CD4-positive, CD25-positive, alpha-beta regulatory T cell (primary cell): ENCODE measurements around the gene ANKRD1. TPM values are rescaled to one million over a fixed set of nuclear protein-coding genes. Genes with fewer than 3 reads are reported as not detected.
"Not testable (repeated sequence)": the region's sequence is repeated elsewhere in the genome, so short reads cannot be mapped to it uniquely, and the experiment has no call there.

Experiments used
- ATAC-seq, 2 donors: fragments of 150-1000 bp; cut with Tn5 transposase; one replicate each; pipeline ENCODE4 v1.10.0; 2021; ENCODE audit warnings: low read depth in 2 of 2, moderate number of reproducible peaks in 2 of 2, moderate library complexity in 1 of 2
- DNase-seq, 3 donors: peaks; one replicate each; pipeline versions ENCODE4 v3.0.0 to v3.0.0-alpha.2; 2012 to 2022; ENCODE audit warnings: mixed read lengths in 1 of 3
- H3K27ac ChIP-seq: one replicate; pipeline ENCODE4 v1.7.0; 2013; ENCODE audit warnings: mild to moderate bottlenecking, low read length; ENCODE audit not compliant: insufficient read depth, poor library complexity, severe bottlenecking
- H3K27me3 ChIP-seq: one replicate; pipeline ENCODE4 v1.7.0; 2013; ENCODE audit warnings: low read length; ENCODE audit not compliant: control insufficient read depth, insufficient read depth
- H3K36me3 ChIP-seq: one replicate; pipeline ENCODE4 v1.7.0; 2013; ENCODE audit warnings: mild to moderate bottlenecking, low read length, moderate library complexity; ENCODE audit not compliant: control insufficient read depth, insufficient read depth
- H3K4me1 ChIP-seq: 2 replicates; pipeline ENCODE4 v1.7.0; 2013; ENCODE audit warnings: mild to moderate bottlenecking, low read length; ENCODE audit not compliant: insufficient read depth, control insufficient read depth, poor library complexity, severe bottlenecking
- H3K4me3 ChIP-seq: one replicate; pipeline ENCODE4 v1.7.0; 2013; ENCODE audit warnings: low read depth, mild to moderate bottlenecking, low read length, moderate library complexity
- H3K9me3 ChIP-seq, 2 experiments: 1 replicate in 1 of 2; 2 replicates in 1 of 2; pipeline ENCODE4 v1.7.0; 2013; ENCODE audit warnings: low read length in 2 of 2, mild to moderate bottlenecking in 1 of 2, moderate library complexity in 1 of 2; ENCODE audit not compliant: control insufficient read depth in 2 of 2
- H3K27ac Mint-ChIP-seq, 3 donors: one replicate each; pipeline ENCODE4 v1.8.0; 2020 to 2022; ENCODE audit warnings: mild to moderate bottlenecking in 3 of 3, mixed read lengths in 3 of 3, moderate library complexity in 2 of 3
- H3K27me3 Mint-ChIP-seq: one replicate; pipeline ENCODE4 v1.8.0; 2022; ENCODE audit warnings: mild to moderate bottlenecking, mixed read lengths
- H3K36me3 Mint-ChIP-seq: one replicate; pipeline ENCODE4 v1.8.0; 2020; ENCODE audit warnings: mixed read lengths
- H3K4me1 Mint-ChIP-seq, 4 donors: one replicate each; pipeline ENCODE4 v1.8.0; 2020 to 2022; ENCODE audit warnings: mixed read lengths in 4 of 4, mild to moderate bottlenecking in 1 of 4
- H3K4me3 Mint-ChIP-seq, 4 donors: one replicate each; pipeline ENCODE4 v1.8.0; 2020 to 2022; ENCODE audit warnings: mild to moderate bottlenecking in 4 of 4, mixed read lengths in 4 of 4, moderate library complexity in 3 of 4
- H3K9me3 Mint-ChIP-seq, 7 donors: one replicate each; pipeline ENCODE4 v1.8.0; 2020 to 2022; ENCODE audit warnings: mixed read lengths in 7 of 7, mild to moderate bottlenecking in 3 of 7, moderate library complexity in 2 of 7
- polyA plus RNA-seq, 4 donors: library from polyadenylated mRNA; unstranded; fragments of 300-500 nt; fragmentation: Illumina TruSeq; gene quantifications; one replicate each; pipeline ENCODE4 v1.2.3, GENCODE V29; 2021
- total RNA-seq: library from RNA; stranded (reverse); gene quantifications from one replicate; pipeline ENCODE4 v1.2.3, GENCODE V29; 2022

Gene ANKRD1
- total and polyA plus RNA-seq, 5 donors from 2014 or later: not detected

DNA sequence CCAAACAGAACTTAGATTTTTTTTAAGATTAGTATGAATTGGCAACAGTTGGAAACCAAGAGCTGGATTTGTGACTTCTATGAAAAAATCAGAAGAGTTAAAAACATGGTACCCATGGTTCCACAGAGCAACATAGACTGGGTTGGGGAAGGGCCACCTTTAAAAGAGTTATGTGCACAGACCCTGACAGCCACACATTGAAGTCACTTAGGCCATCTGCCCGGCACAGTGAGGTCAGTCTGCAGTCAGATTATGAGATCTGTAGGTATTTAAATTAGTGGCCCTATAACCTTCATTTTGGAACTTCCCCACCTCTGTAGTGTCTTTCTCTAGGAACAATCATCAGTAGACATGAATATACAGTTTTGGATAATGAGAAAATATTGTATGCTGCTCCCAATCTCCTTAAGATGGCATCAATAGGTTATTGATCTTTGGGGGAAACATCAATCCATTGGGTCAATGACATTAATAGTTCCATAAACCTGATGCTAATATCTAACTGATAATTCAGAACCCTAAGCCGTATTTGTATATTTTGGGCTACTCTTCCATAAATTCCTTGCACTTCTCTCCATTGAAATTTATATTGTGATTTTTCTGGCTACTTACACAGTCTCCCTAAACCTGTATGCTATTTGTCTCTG lies 7.0 kb downstream of the ANKRD1 start:
- H3K4me3 ChIP-seq: no peak overlapping the region
- H3K27me3 Mint-ChIP-seq: peaks cover 17% of the 10 kb centered on the region
- no peaks in the 10 kb centered on the region for H3K27me3 ChIP-seq
- DNase-seq (no peak), ATAC-seq (no peak)
- H3K4me1 ChIP-seq: no peaks in the 10 kb centered on the region
- no peaks in the 10 kb centered on the region for H3K36me3 ChIP-seq
- no peak overlapping the region for H3K27ac ChIP-seq
- H3K4me3 Mint-ChIP-seq: no peak overlapping the region
- peaks cover 0 to 5% (median 0%) of the 10 kb centered on the region in 7 donors for H3K9me3 Mint-ChIP-seq
- H3K27ac Mint-ChIP-seq: no peak overlapping the region
- H3K4me1 Mint-ChIP-seq: peaks cover 0 to 6% (median 1%) of the 10 kb centered on the region in 4 donors
- H3K36me3 Mint-ChIP-seq: no peaks in the 10 kb centered on the region
- no peaks in the 10 kb centered on the region for H3K9me3 ChIP-seq

DNA sequence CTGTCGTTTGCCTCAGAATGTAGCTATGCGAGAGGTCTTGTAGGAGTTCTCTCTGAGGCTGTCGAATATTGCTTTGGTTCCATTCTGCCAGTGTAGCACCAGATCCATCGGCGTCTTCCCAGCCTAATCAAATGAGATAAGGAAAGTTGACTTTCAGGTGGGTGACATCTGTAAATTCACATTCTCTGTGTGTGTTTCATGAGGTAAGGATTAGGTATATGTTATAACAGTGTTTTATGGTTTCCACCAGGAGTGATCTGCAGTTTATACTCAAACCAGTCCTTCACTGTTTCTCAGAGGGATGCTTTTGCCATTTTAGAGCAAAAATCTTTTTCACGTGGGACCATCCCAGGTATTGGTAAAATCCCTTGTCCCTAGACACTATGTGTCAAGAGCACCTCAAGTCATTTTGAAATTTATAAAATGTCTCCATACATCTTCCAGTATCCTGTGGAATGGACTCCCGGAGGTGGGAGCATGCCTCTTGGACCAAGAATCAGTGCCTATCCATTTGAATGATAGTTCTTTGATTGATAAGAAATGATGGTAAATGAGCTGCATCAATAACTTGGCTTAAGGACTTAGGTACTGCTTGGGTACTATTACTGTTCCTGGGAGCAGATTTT lies 7.9 kb downstream of the ANKRD1 start:
- peaks cover 13% of the 10 kb centered on the region for H3K27me3 Mint-ChIP-seq
- no peak for DNase-seq
- Histone ChIP-seq H3K9me3 (no peaks in the 10 kb centered on the region), H3K4me3 (no peak overlapping the region), H3K4me1 (no peaks in the 10 kb centered on the region), H3K27ac (no peak overlapping the region), H3K36me3 (no peaks in the 10 kb centered on the region), H3K27me3 (no peaks in the 10 kb centered on the region)
- no peak overlapping the region for H3K4me3 Mint-ChIP-seq
- peaks cover 2% of the 10 kb centered on the region for H3K36me3 Mint-ChIP-seq
- H3K4me1 Mint-ChIP-seq: peaks cover 0 to 6% (median 1%) of the 10 kb centered on the region in 4 donors
- H3K9me3 Mint-ChIP-seq: peaks cover 0 to 5% (median 0%) of the 10 kb centered on the region in 7 donors
- no peak overlapping the region for H3K27ac Mint-ChIP-seq
- ATAC-seq: no peak

DNA sequence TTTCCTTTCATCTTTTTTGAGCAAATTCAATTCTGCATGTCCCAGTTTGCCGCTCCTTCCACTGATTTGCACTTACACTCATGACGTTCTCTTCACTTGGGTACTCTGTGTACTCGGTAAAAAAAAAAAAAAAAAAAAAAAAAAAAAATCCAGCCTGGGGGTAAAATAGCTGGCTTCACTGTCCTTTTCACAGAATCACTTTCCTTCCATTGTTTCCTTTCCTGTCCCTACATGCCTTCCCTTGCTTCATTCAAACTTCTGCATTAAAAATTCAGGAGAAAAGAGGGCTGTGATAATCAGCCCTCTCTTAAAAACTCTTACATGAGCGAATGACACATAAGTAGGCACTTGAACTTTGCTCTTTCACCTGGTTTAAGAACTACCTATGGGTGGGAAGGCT lies 8.7 kb downstream of the ANKRD1 start:
- DNase-seq: no peak
- H3K27me3 ChIP-seq: no peaks in the 10 kb centered on the region
- Mint-ChIP-seq H3K4me3 (no peak overlapping the region), H3K4me1 (peaks cover 0 to 6% (median 1%) of the 10 kb centered on the region in 4 donors), H3K27ac (no peak overlapping the region), H3K36me3 (peaks cover 10% of the 10 kb centered on the region), H3K27me3 (peaks cover 13% of the 10 kb centered on the region), H3K9me3 (peaks cover 0 to 5% (median 0%) of the 10 kb centered on the region in 7 donors)
- no peaks in the 10 kb centered on the region for H3K36me3 ChIP-seq
- no peaks in the 10 kb centered on the region for H3K4me1 ChIP-seq
- H3K27ac ChIP-seq: no peak overlapping the region
- H3K9me3 ChIP-seq: no peaks in the 10 kb centered on the region
- ATAC-seq: no peak
- H3K4me3 ChIP-seq: no peak overlapping the region

DNA sequence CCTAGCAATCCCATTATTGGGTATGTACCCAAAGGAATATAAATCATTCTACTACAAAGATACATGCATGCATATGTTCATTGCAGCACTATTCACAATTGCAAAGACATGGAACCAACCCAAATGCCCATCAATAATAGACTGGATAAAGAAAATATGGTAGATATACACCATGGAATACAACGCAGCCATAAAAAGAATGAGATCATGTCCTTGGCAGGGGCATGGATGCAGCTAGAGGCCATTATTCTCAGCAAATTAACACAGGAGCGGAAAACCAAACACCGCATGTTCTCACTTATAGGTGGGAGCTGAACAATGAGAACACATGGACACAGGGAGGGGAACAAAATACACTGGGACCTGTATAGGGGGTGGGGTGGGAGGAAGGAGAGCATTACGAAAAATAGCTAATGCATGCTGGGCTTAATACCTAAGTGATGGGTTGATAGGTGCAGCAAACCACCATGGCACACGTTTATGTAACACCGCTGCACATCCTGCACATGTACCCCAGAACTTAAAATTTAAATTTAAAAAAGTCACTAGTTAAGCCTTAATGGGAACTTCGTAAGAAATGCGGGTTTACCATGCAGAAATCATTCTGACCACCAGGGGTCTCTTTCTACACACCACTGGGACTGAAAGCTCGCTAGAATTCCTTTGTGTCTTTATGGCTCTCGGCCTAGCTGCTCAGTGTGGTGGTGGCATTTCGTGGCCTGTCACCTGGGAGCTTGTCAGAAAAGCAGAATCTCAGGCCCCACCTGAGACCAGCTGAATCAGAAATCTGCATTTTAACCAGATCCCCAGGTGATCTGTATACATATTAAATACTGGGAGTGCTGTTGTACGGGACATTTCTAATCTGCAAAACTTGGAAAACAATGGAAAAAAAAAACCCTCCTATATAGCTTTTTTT lies 9.5 kb downstream of the ANKRD1 start:
- no peak overlapping the region for H3K4me3 ChIP-seq
- peak; percentile 9 to 75 (median 49) for DNase-seq
- H3K4me3 Mint-ChIP-seq: no peak overlapping the region
- peak; percentile 66 to 76 for ATAC-seq
- no peaks in the 10 kb centered on the region for H3K9me3 ChIP-seq
- H3K4me1 Mint-ChIP-seq: peaks cover 0 to 6% (median 1%) of the 10 kb centered on the region in 4 donors
- H3K27ac ChIP-seq: no peak overlapping the region
- no peaks in the 10 kb centered on the region for H3K4me1 ChIP-seq
- peaks cover 18% of the 10 kb centered on the region for H3K36me3 Mint-ChIP-seq
- peaks cover 0 to 5% (median 0%) of the 10 kb centered on the region in 7 donors for H3K9me3 Mint-ChIP-seq
- H3K27me3 Mint-ChIP-seq: peaks cover 13% of the 10 kb centered on the region
- no peaks in the 10 kb centered on the region for H3K27me3 ChIP-seq
- no peak overlapping the region for H3K27ac Mint-ChIP-seq
- H3K36me3 ChIP-seq: no peaks in the 10 kb centered on the region

DNA sequence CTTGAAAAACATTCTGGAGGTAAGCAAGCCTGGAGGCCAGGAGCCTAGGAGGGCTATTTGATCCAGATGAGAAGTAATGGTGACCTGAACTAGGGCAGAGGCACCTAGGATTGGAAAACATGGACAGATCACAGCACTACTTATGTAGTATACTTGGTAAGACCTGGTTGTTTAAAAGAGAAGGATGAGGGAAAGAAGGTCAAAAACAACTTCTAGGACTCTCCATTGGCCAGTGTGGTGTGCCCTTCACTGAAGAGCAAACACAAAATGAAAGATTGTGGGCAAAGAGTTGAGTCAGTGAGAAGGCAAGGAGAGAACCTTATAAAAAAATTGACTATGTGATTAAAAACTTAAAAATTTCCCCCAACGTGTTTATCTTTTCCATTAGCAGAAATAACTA lies 14.3 kb downstream of the ANKRD1 start:
- H3K27ac Mint-ChIP-seq: no peak overlapping the region
- H3K4me3 Mint-ChIP-seq: no peak overlapping the region
- no peak overlapping the region for H3K27ac ChIP-seq
- H3K9me3 Mint-ChIP-seq: peaks cover 0 to 5% (median 0%) of the 10 kb centered on the region in 7 donors
- no peaks in the 10 kb centered on the region for H3K27me3 Mint-ChIP-seq
- ATAC-seq (no peak), DNase-seq (no peak)
- no peaks in the 10 kb centered on the region for H3K9me3 ChIP-seq
- peaks cover 7% of the 10 kb centered on the region for H3K36me3 ChIP-seq
- peaks cover 0 to under 1% (median 0%) of the 10 kb centered on the region in 4 donors for H3K4me1 Mint-ChIP-seq
- H3K36me3 Mint-ChIP-seq: peaks cover 40% of the 10 kb centered on the region
- H3K4me3 ChIP-seq: no peak overlapping the region
- H3K4me1 ChIP-seq: no peaks in the 10 kb centered on the region
- H3K27me3 ChIP-seq: no peaks in the 10 kb centered on the region

DNA sequence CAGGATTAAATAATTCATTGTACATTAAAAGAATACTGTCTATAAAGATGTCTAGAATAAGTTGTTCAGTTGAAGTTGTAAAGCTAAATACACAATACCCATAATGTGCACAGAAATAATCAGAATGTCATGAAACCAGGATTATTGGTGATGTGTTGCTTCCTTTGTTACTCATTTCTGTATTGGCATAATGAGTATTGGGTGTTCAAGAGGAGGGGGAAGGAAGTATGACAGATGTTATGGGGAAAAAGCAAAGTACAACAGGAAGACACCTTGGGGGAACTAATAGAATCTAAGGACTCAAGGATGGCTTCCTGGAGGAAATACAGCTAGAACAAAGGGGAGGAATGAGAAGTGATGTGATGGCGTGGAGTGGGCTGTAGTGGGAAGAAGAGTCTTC lies 15.0 kb downstream of the ANKRD1 start:
- Histone ChIP-seq H3K4me3 (no peak overlapping the region), H3K4me1 (no peaks in the 10 kb centered on the region), H3K36me3 (peaks cover 10% of the 10 kb centered on the region), H3K27ac (no peak overlapping the region), H3K27me3 (no peaks in the 10 kb centered on the region), H3K9me3 (no peaks in the 10 kb centered on the region)
- H3K4me1 Mint-ChIP-seq: no peaks in the 10 kb centered on the region
- no peak overlapping the region for H3K4me3 Mint-ChIP-seq
- no peak for ATAC-seq
- peaks cover 40% of the 10 kb centered on the region for H3K36me3 Mint-ChIP-seq
- DNase-seq: peak in 1 of 3 donors; percentile 19
- no peak overlapping the region for H3K27ac Mint-ChIP-seq
- no peaks in the 10 kb centered on the region for H3K27me3 Mint-ChIP-seq
- peaks cover 0 to 5% (median 0%) of the 10 kb centered on the region in 7 donors for H3K9me3 Mint-ChIP-seq

DNA sequence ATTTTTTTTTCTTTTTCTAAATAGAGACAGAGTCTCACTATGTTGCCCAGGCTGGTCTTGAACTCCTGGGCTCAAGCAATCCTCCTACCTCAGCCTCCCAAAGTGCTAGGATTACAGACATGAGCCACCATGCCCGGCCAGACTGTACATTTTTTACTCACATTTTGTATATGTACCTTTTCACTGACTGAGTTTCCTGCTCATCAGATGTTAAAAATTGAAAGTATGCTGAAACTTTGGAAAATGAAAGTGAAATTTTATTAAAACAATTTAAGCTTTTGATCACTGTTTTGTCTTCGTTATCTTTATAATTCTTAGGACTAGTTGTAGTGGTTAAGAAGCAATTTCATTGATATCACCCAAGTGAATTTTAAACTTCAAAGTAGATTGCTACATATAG lies 24.0 kb downstream of the ANKRD1 start:
- H3K27ac Mint-ChIP-seq: peak overlapping the region; percentile 33 to 62 (median 41)
- peak overlapping the region; percentile 3 for H3K4me3 ChIP-seq
- H3K4me1 Mint-ChIP-seq: peaks cover 14 to 32% (median 27%) of the 10 kb centered on the region in 4 donors
- H3K36me3 Mint-ChIP-seq: peaks cover 44% of the 10 kb centered on the region
- peak overlapping the region; percentile 26 for H3K27ac ChIP-seq
- H3K27me3 ChIP-seq, H3K9me3 Mint-ChIP-seq, H3K4me1 ChIP-seq, H3K27me3 Mint-ChIP-seq, H3K9me3 ChIP-seq, ATAC-seq: not testable (repeated sequence)
- peak in 2 of 3 donors; percentile 5 to 51 for DNase-seq
- peak overlapping the region in 2 of 4 donors; percentile 30 to 56 for H3K4me3 Mint-ChIP-seq
- H3K36me3 ChIP-seq: peaks cover 55% of the 10 kb centered on the region
